CD8-positive, alpha-beta memory T cell (primary cell): ENCODE measurements around the gene FBP1. TPM values are rescaled to one million over a fixed set of nuclear protein-coding genes. Genes with fewer than 3 reads are reported as not detected.
A peak's percentile ranks its signal among the peaks of the same experiment; 100 is the strongest.

Experiments
- CTCF ChIA-PET: fragments of 350-600 bp; sonication (Branson Sonifier 250); formaldehyde crosslinking; loops from one replicate; lab custom pipeline; 2021; ENCODE audit warnings: antibody characterized with exemption; lab: Charles Lee
- POLR2A ChIA-PET: fragments of 350-600 bp; sonication (Branson Sonifier 250); formaldehyde crosslinking; loops from one replicate; lab custom pipeline; 2021; ENCODE audit warnings: antibody characterized with exemption; lab: Charles Lee
- DNase-seq, 5 donors: peaks; one replicate each; pipeline versions ENCODE4 v3.0.0 to v3.0.0-alpha.2; 2020 to 2022; ENCODE audit warnings: mixed read lengths in 1 of 5
- H3K27ac ChIP-seq: one replicate; pipeline ENCODE4 v1.7.0; 2013; ENCODE audit warnings: low read depth, mild to moderate bottlenecking, low read length, moderate library complexity
- H3K27me3 ChIP-seq: 2 replicates; pipeline ENCODE4 v1.7.0; 2013; ENCODE audit warnings: low read length, mild to moderate bottlenecking; ENCODE audit not compliant: insufficient read depth, poor library complexity, severe bottlenecking
- H3K36me3 ChIP-seq: 2 replicates; pipeline ENCODE4 v1.7.0; 2013; ENCODE audit warnings: mild to moderate bottlenecking, low read length, moderate library complexity; ENCODE audit not compliant: insufficient read depth
- H3K4me1 ChIP-seq: 2 replicates; pipeline ENCODE4 v1.7.0; 2013; ENCODE audit warnings: mild to moderate bottlenecking, low read length, moderate library complexity; ENCODE audit not compliant: insufficient read depth
- H3K4me3 ChIP-seq: 2 replicates; pipeline ENCODE4 v1.7.0; 2013; ENCODE audit warnings: mild to moderate bottlenecking, low read length
- H3K9me3 ChIP-seq: 2 replicates; pipeline ENCODE4 v1.7.0; 2013; ENCODE audit warnings: mild to moderate bottlenecking, low read length
- H3K27ac Mint-ChIP-seq, 8 donors: one replicate each; pipeline ENCODE4 v1.8.0; 2020 to 2021; ENCODE audit warnings: mixed read lengths in 8 of 8, mild to moderate bottlenecking in 6 of 8, inconsistent platforms in 3 of 8, moderate library complexity in 3 of 8
- H3K27me3 Mint-ChIP-seq, 2 donors: one replicate each; pipeline ENCODE4 v1.8.0; 2020 to 2021; ENCODE audit warnings: mixed read lengths in 2 of 2, mild to moderate bottlenecking in 1 of 2, moderate library complexity in 1 of 2
- H3K36me3 Mint-ChIP-seq, 3 donors: one replicate each; pipeline ENCODE4 v1.8.0; 2020 to 2021; ENCODE audit warnings: mixed read lengths in 3 of 3, inconsistent platforms in 1 of 3, mild to moderate bottlenecking in 1 of 3
- H3K4me1 Mint-ChIP-seq, 3 donors: one replicate each; pipeline ENCODE4 v1.8.0; 2020 to 2021; ENCODE audit warnings: mixed read lengths in 3 of 3, inconsistent platforms in 1 of 3, mild to moderate bottlenecking in 1 of 3
- H3K4me3 Mint-ChIP-seq, 7 donors: one replicate each; pipeline ENCODE4 v1.8.0; 2020 to 2021; ENCODE audit warnings: mixed read lengths in 7 of 7, mild to moderate bottlenecking in 6 of 7, moderate library complexity in 4 of 7, inconsistent platforms in 2 of 7
- H3K9me3 Mint-ChIP-seq, 5 donors: one replicate each; pipeline ENCODE4 v1.8.0; 2020 to 2022; ENCODE audit warnings: mixed read lengths in 5 of 5, mild to moderate bottlenecking in 3 of 5, moderate library complexity in 2 of 5, inconsistent platforms in 1 of 5
- polyA plus RNA-seq: library from polyadenylated mRNA; unstranded; fragments of 300-500 nt; fragmentation: Illumina TruSeq; gene quantifications from one replicate; pipeline ENCODE4 v1.2.3, GENCODE V29; 2021
- total RNA-seq, 2 experiments: library from RNA; stranded (reverse); gene quantifications; one replicate each; pipeline ENCODE4 v1.2.3, GENCODE V29; 2021

Gene FBP1
- total and polyA plus RNA-seq, 3 experiments from 2014 or later = 0.53 to 13.3 (median 0.55) TPM

DNA sequence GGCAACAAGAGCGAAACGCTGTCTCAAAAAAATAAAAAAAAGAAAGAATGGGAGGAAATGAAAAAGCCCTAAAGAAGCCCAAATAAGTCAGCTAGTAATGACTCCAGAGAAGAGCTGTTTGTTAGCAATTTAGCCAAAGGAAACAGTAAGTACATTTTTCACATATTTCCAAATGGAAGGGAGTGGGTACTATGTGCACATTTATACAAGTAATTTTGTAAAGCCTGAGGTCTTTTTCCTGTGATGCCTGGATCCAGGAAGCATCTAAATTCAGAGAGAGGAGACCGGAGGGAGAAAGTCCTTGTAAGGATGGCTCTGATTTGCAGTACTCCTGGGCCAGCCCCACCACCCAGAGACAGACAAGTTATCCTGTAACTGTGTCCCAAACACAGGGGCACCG, 14.7 kb downstream of the FBP1 start:
- no peaks in the 10 kb centered on the region for H3K36me3 Mint-ChIP-seq
- no peak for DNase-seq
- no peak overlapping the region for H3K4me3 ChIP-seq
- no peak overlapping the region for H3K27ac ChIP-seq
- peaks cover 0 to 5% (median 2%) of the 10 kb centered on the region in 3 donors for H3K4me1 Mint-ChIP-seq
- H3K4me3 Mint-ChIP-seq = no peak overlapping the region
- no peaks in the 10 kb centered on the region for H3K9me3 Mint-ChIP-seq
- no peaks in the 10 kb centered on the region for H3K9me3 ChIP-seq
- no peaks in the 10 kb centered on the region for H3K36me3 ChIP-seq
- H3K27me3 ChIP-seq = no peaks in the 10 kb centered on the region
- H3K27ac Mint-ChIP-seq = peak overlapping the region in 1 of 8 donors; percentile 47
- ChIA-PET POLR2A (no interaction called here), CTCF (no interaction called here)
- H3K27me3 Mint-ChIP-seq = peaks cover 3 to 6% of the 10 kb centered on the region in 2 donors
- H3K4me1 ChIP-seq = no peaks in the 10 kb centered on the region

DNA sequence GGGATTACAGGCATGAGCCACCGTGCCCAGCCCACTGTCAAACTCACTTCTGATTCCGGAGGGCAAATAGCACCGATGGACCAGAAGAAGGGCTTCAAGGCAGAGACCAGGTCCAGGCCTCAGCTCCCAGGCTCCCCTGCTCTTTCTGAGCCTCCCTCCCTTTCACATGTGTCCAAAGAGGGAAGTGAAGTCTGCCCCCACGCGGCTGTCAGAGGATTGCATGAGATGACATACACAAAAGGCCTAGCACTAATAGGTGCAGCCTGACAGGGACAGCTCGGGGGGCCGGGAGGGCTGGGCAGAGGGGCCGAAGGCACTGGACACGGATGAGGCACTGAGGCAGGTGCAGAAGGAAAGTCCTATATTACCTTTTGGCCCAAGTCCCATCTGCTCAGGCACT, 16.1 kb downstream of the FBP1 start:
- Mint-ChIP-seq H3K9me3 (no peaks in the 10 kb centered on the region), H3K27ac (no peak overlapping the region), H3K36me3 (no peaks in the 10 kb centered on the region), H3K27me3 (peaks cover 6 to 7% of the 10 kb centered on the region in 2 donors), H3K4me1 (peaks cover 0 to 5% (median 2%) of the 10 kb centered on the region in 3 donors), H3K4me3 (no peak overlapping the region)
- Histone ChIP-seq H3K36me3 (no peaks in the 10 kb centered on the region), H3K4me3 (no peak overlapping the region), H3K9me3 (no peaks in the 10 kb centered on the region), H3K27ac (no peak overlapping the region), H3K4me1 (no peaks in the 10 kb centered on the region), H3K27me3 (no peaks in the 10 kb centered on the region)
- ChIA-PET CTCF (no interaction called here), POLR2A (no interaction called here)
- no peak for DNase-seq

DNA sequence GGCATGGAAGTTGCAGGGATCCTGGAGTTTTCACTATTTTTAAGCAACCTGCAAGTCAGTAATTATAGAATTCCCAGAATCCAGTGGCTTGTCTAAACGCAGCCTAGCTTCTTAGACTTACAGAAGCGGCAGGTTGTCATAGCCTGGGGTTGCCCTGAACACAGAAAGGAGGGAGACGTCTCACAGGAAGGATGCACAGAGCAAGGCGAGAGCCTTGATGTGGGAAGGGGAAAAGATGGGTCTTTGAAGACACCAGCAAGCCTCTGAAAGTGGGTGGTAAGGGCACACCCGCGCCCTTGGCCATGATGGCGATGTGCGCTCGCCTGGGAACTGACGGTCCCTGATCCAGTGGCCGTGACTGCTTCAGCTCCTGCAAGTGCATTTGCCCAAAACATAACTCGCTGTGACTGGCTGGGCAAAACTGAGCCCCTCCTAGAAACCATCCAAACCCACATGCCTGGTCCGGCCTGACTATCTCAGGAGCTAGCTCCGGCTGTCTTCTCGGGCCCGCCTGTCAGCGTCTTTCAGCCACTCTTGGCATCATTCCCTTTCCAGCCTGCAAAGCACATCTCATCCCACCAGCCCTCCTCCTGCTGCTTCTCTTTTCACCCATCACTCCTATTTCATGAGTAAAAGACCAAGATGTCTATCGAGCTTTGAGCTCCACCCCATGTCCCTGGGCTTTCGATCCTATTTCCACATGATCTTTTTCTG, 17.1 kb downstream of the FBP1 start:
- peaks cover 6 to 7% of the 10 kb centered on the region in 2 donors for H3K27me3 Mint-ChIP-seq
- Histone ChIP-seq H3K9me3 (no peaks in the 10 kb centered on the region), H3K4me1 (no peaks in the 10 kb centered on the region), H3K27ac (no peak overlapping the region), H3K27me3 (no peaks in the 10 kb centered on the region), H3K36me3 (no peaks in the 10 kb centered on the region), H3K4me3 (no peak overlapping the region)
- no peaks in the 10 kb centered on the region for H3K9me3 Mint-ChIP-seq
- H3K36me3 Mint-ChIP-seq = no peaks in the 10 kb centered on the region
- DNase-seq = no peak
- POLR2A ChIA-PET = no interaction called here
- H3K4me3 Mint-ChIP-seq = no peak overlapping the region
- peaks cover 0 to 5% (median 2%) of the 10 kb centered on the region in 3 donors for H3K4me1 Mint-ChIP-seq
- H3K27ac Mint-ChIP-seq = no peak overlapping the region
- CTCF ChIA-PET = no interaction called here

- H3K9me3 ChIP-seq = no peaks in the 10 kb centered on the region
- no peaks in the 10 kb centered on the region for H3K27me3 ChIP-seq
- no peaks in the 10 kb centered on the region for H3K36me3 ChIP-seq
- POLR2A ChIA-PET = no interaction called here
- DNase-seq = no peak
- Mint-ChIP-seq H3K27ac (no peak overlapping the region), H3K4me1 (peaks cover 0 to 5% (median 2%) of the 10 kb centered on the region in 3 donors), H3K9me3 (no peaks in the 10 kb centered on the region), H3K27me3 (peaks cover 6 to 14% of the 10 kb centered on the region in 2 donors), H3K4me3 (no peak overlapping the region), H3K36me3 (no peaks in the 10 kb centered on the region)
- no peak overlapping the region for H3K4me3 ChIP-seq
- H3K27ac ChIP-seq = no peak overlapping the region
- no peaks in the 10 kb centered on the region for H3K4me1 ChIP-seq
- CTCF ChIA-PET = no interaction called here
Observed at GRCh38 chr9:94619026-94619425, 20.3 kb downstream of the FBP1 start.

DNA sequence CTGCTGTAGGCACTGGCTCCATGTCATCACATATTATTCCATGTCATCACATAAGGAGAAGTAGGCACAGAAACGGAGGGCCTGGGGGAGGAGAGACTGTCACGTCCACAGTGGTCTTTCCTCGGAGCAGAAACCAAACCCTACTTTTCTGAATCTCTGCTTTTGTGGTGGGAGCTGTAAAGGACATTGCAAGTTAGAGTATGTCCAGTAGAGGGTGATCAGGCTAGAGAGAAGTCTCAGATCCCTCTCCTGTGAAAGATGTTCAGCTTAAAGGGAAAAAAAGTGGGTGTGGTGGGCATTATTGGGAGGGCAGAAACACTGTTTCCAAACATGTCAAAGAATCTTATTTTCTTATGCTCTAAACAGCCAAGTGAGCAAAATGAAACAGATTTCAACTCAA, 26.3 kb downstream of the FBP1 start:
- Histone ChIP-seq H3K9me3 (no peaks in the 10 kb centered on the region), H3K4me3 (no peak overlapping the region), H3K27ac (no peak overlapping the region), H3K36me3 (no peaks in the 10 kb centered on the region), H3K4me1 (peaks cover 7% of the 10 kb centered on the region), H3K27me3 (no peaks in the 10 kb centered on the region)
- Mint-ChIP-seq H3K9me3 (no peaks in the 10 kb centered on the region), H3K27ac (peak overlapping the region in 1 of 8 donors; percentile 41), H3K4me1 (peaks cover 0 to 13% (median 0%) of the 10 kb centered on the region in 3 donors), H3K4me3 (no peak overlapping the region), H3K36me3 (no peaks in the 10 kb centered on the region), H3K27me3 (peaks cover 3 to 34% of the 10 kb centered on the region in 2 donors)
- POLR2A ChIA-PET = interaction anchor here (0.6 kb wide), 1 partner anchor 57 kb away, joined by 9 read pairs; no protein-coding TSS in a partner anchor
- CTCF ChIA-PET = no interaction called here
- DNase-seq = no peak

DNA sequence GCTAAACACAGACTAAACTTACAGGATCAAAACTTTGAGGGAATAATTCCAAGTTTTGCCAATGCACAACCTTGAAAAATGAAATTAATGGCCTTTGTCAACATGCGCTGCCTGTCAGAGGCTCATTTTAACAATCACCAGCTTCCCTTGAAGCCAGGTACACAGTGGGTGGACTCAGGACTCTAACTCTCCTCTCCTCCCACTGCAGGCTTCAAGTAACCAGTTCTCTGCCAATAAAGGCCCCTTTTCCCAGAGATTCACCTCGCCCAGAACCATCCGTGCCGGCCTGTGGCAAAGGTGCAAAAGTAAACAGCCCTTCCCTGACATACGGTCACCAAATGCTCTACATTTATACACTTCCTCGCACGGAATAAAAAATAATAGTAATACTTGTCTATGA, 27.2 kb downstream of the FBP1 start:
- Mint-ChIP-seq H3K9me3 (no peaks in the 10 kb centered on the region), H3K4me3 (no peak overlapping the region), H3K27ac (no peak overlapping the region), H3K4me1 (peaks cover 0 to 13% (median 0%) of the 10 kb centered on the region in 3 donors), H3K27me3 (peaks cover 3 to 34% of the 10 kb centered on the region in 2 donors), H3K36me3 (no peaks in the 10 kb centered on the region)
- no peaks in the 10 kb centered on the region for H3K36me3 ChIP-seq
- CTCF ChIA-PET = no interaction called here
- H3K4me1 ChIP-seq = peaks cover 7% of the 10 kb centered on the region
- no peaks in the 10 kb centered on the region for H3K9me3 ChIP-seq
- POLR2A ChIA-PET = no interaction called here
- H3K27ac ChIP-seq = no peak overlapping the region
- no peak overlapping the region for H3K4me3 ChIP-seq
- no peak for DNase-seq
- H3K27me3 ChIP-seq = no peaks in the 10 kb centered on the region

DNA sequence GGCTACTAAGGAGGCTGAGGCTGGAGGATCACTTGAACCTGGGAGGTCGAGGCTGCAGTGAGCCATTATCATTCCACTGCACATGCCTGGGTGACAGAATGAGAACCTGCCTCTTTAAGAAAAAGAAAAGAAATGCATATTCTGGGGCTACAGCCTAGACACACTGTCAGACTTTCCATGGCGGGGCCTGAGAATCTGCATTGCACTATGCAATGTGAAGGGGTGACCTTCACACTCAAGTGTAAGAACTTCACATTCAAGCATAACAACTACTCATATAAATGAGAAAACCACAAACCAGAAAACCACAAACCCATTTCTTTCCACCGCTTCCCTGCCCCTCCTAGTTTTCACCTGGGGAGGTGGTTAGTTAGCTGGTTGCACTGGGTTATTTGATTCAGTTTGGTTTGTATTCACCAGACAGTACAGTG, 27.7 kb downstream of the FBP1 start:
- Mint-ChIP-seq H3K4me3 (no peak overlapping the region), H3K36me3 (no peaks in the 10 kb centered on the region), H3K9me3 (no peaks in the 10 kb centered on the region), H3K27me3 (peaks cover 3 to 37% of the 10 kb centered on the region in 2 donors), H3K4me1 (peaks cover 0 to 13% (median 0%) of the 10 kb centered on the region in 3 donors), H3K27ac (no peak overlapping the region)
- ChIA-PET POLR2A (no interaction called here), CTCF (no interaction called here)
- Histone ChIP-seq H3K9me3 (no peaks in the 10 kb centered on the region), H3K27me3 (no peaks in the 10 kb centered on the region), H3K4me1 (peaks cover 7% of the 10 kb centered on the region), H3K27ac (no peak overlapping the region), H3K4me3 (no peak overlapping the region), H3K36me3 (no peaks in the 10 kb centered on the region)
- DNase-seq = no peak

DNA sequence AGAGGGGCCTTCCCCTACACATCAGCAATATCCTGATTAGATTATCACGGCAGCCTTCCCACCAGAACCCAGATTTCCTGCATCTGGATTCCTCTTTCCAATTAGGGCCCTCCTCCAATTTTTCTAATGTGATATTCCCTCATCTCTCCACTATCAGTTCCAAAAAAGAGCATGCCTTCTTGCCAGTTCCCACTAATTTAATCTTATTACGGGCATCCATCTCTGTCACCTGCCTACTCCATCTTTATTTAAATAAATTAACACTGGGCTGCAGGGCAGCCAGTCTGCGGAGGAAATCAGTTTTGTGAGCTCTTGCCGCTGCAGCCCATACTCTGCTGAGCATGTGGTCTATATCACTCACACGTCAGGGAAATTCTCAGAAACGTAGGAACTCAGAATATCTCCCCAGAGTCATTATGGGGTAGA, 29.1 kb downstream of the FBP1 start:
- H3K9me3 ChIP-seq = no peaks in the 10 kb centered on the region
- H3K4me1 ChIP-seq = peaks cover 7% of the 10 kb centered on the region
- ChIA-PET POLR2A (no interaction called here), CTCF (no interaction called here)
- H3K9me3 Mint-ChIP-seq = no peaks in the 10 kb centered on the region
- no peak for DNase-seq
- no peaks in the 10 kb centered on the region for H3K27me3 ChIP-seq
- no peak overlapping the region for H3K4me3 ChIP-seq
- H3K36me3 Mint-ChIP-seq = no peaks in the 10 kb centered on the region
- H3K4me1 Mint-ChIP-seq = peaks cover 0 to 13% (median 0%) of the 10 kb centered on the region in 3 donors
- H3K27me3 Mint-ChIP-seq = peaks cover 3 to 41% of the 10 kb centered on the region in 2 donors
- H3K4me3 Mint-ChIP-seq = no peak overlapping the region
- no peaks in the 10 kb centered on the region for H3K36me3 ChIP-seq
- H3K27ac ChIP-seq = no peak overlapping the region
- no peak overlapping the region for H3K27ac Mint-ChIP-seq
